AG04450 (cell line): ENCODE data around the gene PAQR4. TPM values are rescaled to one million over a fixed set of nuclear protein-coding genes. Genes with fewer than 3 reads are reported as not detected.
"Not testable (repeated sequence)": the region's sequence is repeated elsewhere in the genome, so short reads cannot be mapped to it uniquely, and the experiment has no call there.

Experiments
- CTCF ChIA-PET: fragments of 300-600, 350-600 bp; formaldehyde crosslinking; extraction: SDS; loops from one replicate; lab custom pipeline; 2022; ENCODE audit warnings: antibody characterized with exemption, inconsistent platforms; lab: Charles Lee
- POLR2A ChIA-PET: fragments of 350-600 bp; formaldehyde crosslinking; extraction: SDS; loops from one replicate; lab custom pipeline; 2021; ENCODE audit warnings: antibody characterized with exemption, inconsistent platforms; lab: Yijun Ruan, JAX
- DNase-seq: peaks from one replicate; pipeline ENCODE4 v3.0.0-alpha.2; 2011; ENCODE audit warnings: low read depth, low spot score
- H3K27ac ChIP-seq: one replicate; pipeline ENCODE4 v1.5.1; 2012; ENCODE audit warnings: low read depth, low read length, control low read depth
- H3K27me3 ChIP-seq: one replicate; pipeline ENCODE4 v1.6.0; 2012; ENCODE audit warnings: low read length; ENCODE audit not compliant: control insufficient read depth, insufficient read depth
- H3K4me3 ChIP-seq: 2 replicates; pipeline ENCODE4 v1.5.1; 2011; ENCODE audit warnings: mild to moderate bottlenecking, low read depth, low read length, control low read depth
- H3K9me3 ChIP-seq: 2 replicates; pipeline ENCODE4 v1.5.1; 2012; ENCODE audit warnings: low read length; ENCODE audit not compliant: control insufficient read depth, insufficient read depth
- CTCF ChIP-seq: IDR thresholded peaks from 2 replicates; pipeline ENCODE4 v1.5.1; 2011; ENCODE audit warnings: low read depth, low read length, control low read depth, inconsistent platforms
- polyA plus RNA-seq: library from polyadenylated mRNA; depleted of rRNA; stranded (reverse); fragments of >200 nt; gene quantifications from 2 replicates; pipeline ENCODE4 v1.2.3, GENCODE V29; 2011

PAQR4 gene
- polyA plus RNA-seq, 1 experiment, result 1.2 TPM

- POLR2A ChIA-PET, result no interaction called here
- DNase-seq, result no peak
- TF ChIP-seq CTCF, result no peak
- H3K27ac ChIP-seq, result no peak overlapping the region
- peaks cover 3% of the 10 kb centered on the region; the same call in 1 of the 2 replicates for H3K9me3 ChIP-seq
- no peak overlapping the region for H3K4me3 ChIP-seq
- H3K27me3 ChIP-seq, result no peaks in the 10 kb centered on the region
- CTCF ChIA-PET, result no interaction called here
Measured at GRCh38 chr16:2929693-2930092, 39.5 kb upstream of the PAQR4 start.

GRCh38 chr16:2930236-2930635 is 38.9 kb upstream of the PAQR4 start:
- ChIA-PET CTCF (no interaction called here), POLR2A (no interaction called here)
- Histone ChIP-seq H3K9me3 (peaks cover 3% of the 10 kb centered on the region; the same call in 1 of the 2 replicates), H3K4me3 (no peak overlapping the region), H3K27me3 (no peaks in the 10 kb centered on the region), H3K27ac (no peak overlapping the region)
- DNase-seq, result no peak
- no peak for TF ChIP-seq CTCF

GRCh38 chr16:2931231-2931914 is 37.8 kb upstream of the PAQR4 start:
- H3K4me3 ChIP-seq, H3K9me3 ChIP-seq, DNase-seq, H3K27ac ChIP-seq, H3K27me3 ChIP-seq: not testable (repeated sequence)
- ChIA-PET POLR2A (interaction anchor here (0.7 kb wide), 1 partner anchor 242 kb away, joined by 9 read pairs; no protein-coding TSS in a partner anchor), CTCF (interaction anchor here (1.4 kb wide), 1 partner anchor 11 kb away, joined by 7 read pairs; no protein-coding TSS in a partner anchor)

- DNase-seq, result no peak
- no peak overlapping the region for H3K27ac ChIP-seq
- ChIA-PET CTCF (no interaction called here), POLR2A (no interaction called here)
- H3K27me3 ChIP-seq, result no peaks in the 10 kb centered on the region
- no peak overlapping the region for H3K4me3 ChIP-seq
- TF ChIP-seq CTCF, result no peak
- H3K9me3 ChIP-seq, result no peaks in the 10 kb centered on the region; the same call in 1 of the 2 replicates
Measured at GRCh38 chr16:2933136-2933535, 36.0 kb upstream of the PAQR4 start.

GRCh38 chr16:2933701-2934100 is 35.4 kb upstream of the PAQR4 start:
- CTCF ChIA-PET, result no interaction called here
- Histone ChIP-seq H3K9me3 (no peaks in the 10 kb centered on the region; the same call in 1 of the 2 replicates), H3K4me3 (no peak overlapping the region), H3K27ac (no peak overlapping the region), H3K27me3 (no peaks in the 10 kb centered on the region)
- TF ChIP-seq CTCF, result no peak
- DNase-seq, result no peak
- POLR2A ChIA-PET, result no interaction called here
